H1 (cell line): ENCODE measurements around the gene CLBA1. TPM values are rescaled to one million over a fixed set of nuclear protein-coding genes. Genes with fewer than 3 reads are reported as not detected.

Source experiments
- CTCF ChIA-PET: fragments of 300-600 bp; sonication (Branson Sonifier 250); formaldehyde crosslinking; loops from one replicate; lab custom pipeline; 2021; ENCODE audit not compliant: partially characterized antibody; lab: Charles Lee
- POLR2A ChIA-PET: fragments of 300-600 bp; sonication (Branson Sonifier 250); formaldehyde crosslinking; loops from one replicate; lab custom pipeline; 2021; ENCODE audit warnings: inconsistent platforms; ENCODE audit not compliant: partially characterized antibody; lab: Charles Lee
- DNase-seq, 2 experiments: peaks; one replicate each; pipeline versions ENCODE4 v3.0.0 to v3.0.0-alpha.2; 2010 to 2022; ENCODE audit warnings: low spot score in 2 of 2, low read depth in 1 of 2, mixed read lengths in 1 of 2
- FAIRE-seq: peaks from 2 replicates; lab custom pipeline; 2011; peaks lifted over from hg19 to GRCh38; lab: Jason Lieb, UNC
- H2AFZ ChIP-seq: 2 replicates; pipeline ENCODE4 v1.8.1; 2012; ENCODE audit warnings: low read length, inconsistent platforms
- H2AK5ac ChIP-seq: 2 replicates; pipeline ENCODE4 v1.6.1; 2013; ENCODE audit warnings: low read depth, low read length
- H2BK120ac ChIP-seq: replicated peaks from 2 replicates; pipeline ENCODE3; 2013; ENCODE audit warnings: low read depth, low read length, inconsistent platforms
- H2BK12ac ChIP-seq: 2 replicates; pipeline ENCODE4 v1.6.1; 2013; ENCODE audit warnings: low read depth, low read length
- H2BK15ac ChIP-seq: 2 replicates; pipeline ENCODE4 v1.6.1; 2013; ENCODE audit warnings: low read length
- H2BK20ac ChIP-seq: 2 replicates; pipeline ENCODE4 v1.6.1; 2013; ENCODE audit warnings: low read length
- H2BK5ac ChIP-seq: 2 replicates; pipeline ENCODE4 v1.6.1; 2013; ENCODE audit warnings: low read depth, low read length
- H3K14ac ChIP-seq: 2 replicates; pipeline ENCODE4 v1.6.1; 2013; ENCODE audit warnings: inconsistent platforms; ENCODE audit not compliant: insufficient read length
- H3K18ac ChIP-seq: 2 replicates; pipeline ENCODE4 v1.6.1; 2013; ENCODE audit warnings: low read length; ENCODE audit errors: extremely low read depth
- H3K23ac ChIP-seq: 2 replicates; pipeline ENCODE4 v1.6.1; 2013; ENCODE audit warnings: inconsistent platforms; ENCODE audit not compliant: insufficient read length
- H3K23me2 ChIP-seq: 2 replicates; pipeline ENCODE4 v1.6.1; 2013; ENCODE audit warnings: low read depth, low read length
- H3K27ac ChIP-seq: 2 replicates; pipeline ENCODE4 v1.6.1; 2011; ENCODE audit warnings: low read depth, low read length, inconsistent platforms
- H3K27me3 ChIP-seq, 4 experiments: replicated peaks in 1 of 4; 1 replicate in 1 of 4; 2 replicates in 3 of 4; pipeline versions ENCODE4 v1.6.1 to v1.8.1; 2011 to 2013; ENCODE audit warnings: low read length in 3 of 4, mild to moderate bottlenecking in 3 of 4, inconsistent platforms in 2 of 4, mixed read lengths in 2 of 4, moderate library complexity in 1 of 4; ENCODE audit not compliant: control insufficient read depth in 3 of 4, insufficient read depth in 3 of 4; ENCODE audit errors: extremely low read depth in 1 of 4
- H3K36me3 ChIP-seq, 4 experiments: 2 replicates each; pipeline versions ENCODE4 v1.6.1 to v1.8.1; 2011 to 2013; ENCODE audit warnings: mild to moderate bottlenecking in 4 of 4, low read length in 3 of 4, moderate library complexity in 2 of 4, control low read depth in 1 of 4, inconsistent platforms in 1 of 4; ENCODE audit not compliant: insufficient read depth in 4 of 4, control insufficient read depth in 2 of 4
- H3K4ac ChIP-seq: replicated peaks from 2 replicates; pipeline ENCODE3; 2013; ENCODE audit warnings: low read length, low read depth, mixed read lengths, inconsistent platforms; ENCODE audit not compliant: insufficient read length
- H3K4me1 ChIP-seq, 4 experiments: replicated peaks in 1 of 4; 1 replicate in 1 of 4; 2 replicates in 3 of 4; pipeline versions ENCODE4 v1.6.1 to v1.8.1; 2011 to 2013; ENCODE audit warnings: low read length in 3 of 4, inconsistent platforms in 2 of 4, mixed read lengths in 1 of 4; ENCODE audit not compliant: insufficient read depth in 4 of 4, control insufficient read depth in 3 of 4
- H3K4me2 ChIP-seq, 2 experiments: 2 replicates each; pipeline versions ENCODE4 v1.6.1 to v1.8.1; 2011 to 2013; ENCODE audit warnings: low read depth in 2 of 2, low read length in 2 of 2, control low read depth in 1 of 2, inconsistent platforms in 1 of 2, mild to moderate bottlenecking in 1 of 2; ENCODE audit not compliant: insufficient read depth in 1 of 2
- H3K4me3 ChIP-seq, 4 experiments: fragments of 200-600, 300-600 bp in 1 of 4; sonication (generic), shearing (Covaris generic), sonication (Bioruptor Twin) in 1 of 4; 2 replicates each; pipeline versions ENCODE4 v1.5.1 to v1.8.1; 2011 to 2016; ENCODE audit warnings: low read length in 4 of 4, low read depth in 3 of 4, control low read depth in 2 of 4, inconsistent platforms in 2 of 4, mild to moderate bottlenecking in 2 of 4, mixed read lengths in 1 of 4, moderate library complexity in 1 of 4; ENCODE audit not compliant: insufficient read depth in 2 of 4; ENCODE audit errors: extremely low read depth in 1 of 4
- H3K56ac ChIP-seq: replicated peaks from 2 replicates; pipeline ENCODE3; 2013; ENCODE audit warnings: low read depth, mild to moderate bottlenecking, mixed read lengths, low read length, inconsistent platforms; ENCODE audit not compliant: insufficient read length
- H3K79me1 ChIP-seq: 2 replicates; pipeline ENCODE4 v1.6.1; 2013; ENCODE audit warnings: low read depth, low read length, control low read depth
- H3K79me2 ChIP-seq, 2 experiments: 2 replicates each; pipeline versions ENCODE4 v1.6.1 to v1.8.1; 2012 to 2013; ENCODE audit warnings: low read length in 2 of 2, mild to moderate bottlenecking in 2 of 2, inconsistent platforms in 1 of 2; ENCODE audit not compliant: insufficient read depth in 2 of 2, control insufficient read depth in 1 of 2
- H3K9ac ChIP-seq, 4 experiments: replicated peaks in 1 of 4; 1 replicate in 1 of 4; 2 replicates in 3 of 4; pipeline versions ENCODE4 v1.6.1 to v1.8.1; 2011 to 2013; ENCODE audit warnings: low read depth in 3 of 4, low read length in 3 of 4, control low read depth in 2 of 4, mild to moderate bottlenecking in 2 of 4, moderate library complexity in 2 of 4, inconsistent platforms in 1 of 4; ENCODE audit errors: extremely low read depth in 1 of 4
- H3K9me3 ChIP-seq, 2 experiments: 2 replicates each; pipeline versions ENCODE4 v1.6.1 to v1.8.1; 2012 to 2013; ENCODE audit warnings: mild to moderate bottlenecking in 2 of 2, moderate library complexity in 2 of 2, control low read depth in 1 of 2, inconsistent platforms in 1 of 2, low read depth in 1 of 2, low read length in 1 of 2, mixed read lengths in 1 of 2; ENCODE audit not compliant: insufficient read depth in 2 of 2
- H4K20me1 ChIP-seq, 2 experiments: replicated peaks in 1 of 2; 2 replicates each; pipeline versions ENCODE3 to v1.8.1; 2011 to 2013; ENCODE audit warnings: inconsistent platforms in 2 of 2, low read length in 2 of 2, mild to moderate bottlenecking in 1 of 2; ENCODE audit not compliant: insufficient read depth in 2 of 2, control insufficient read depth in 1 of 2
- H4K5ac ChIP-seq: 2 replicates; pipeline ENCODE4 v1.6.1; 2013; ENCODE audit warnings: low read length, low read depth, mixed read lengths, inconsistent platforms; ENCODE audit not compliant: insufficient read length
- H4K8ac ChIP-seq: 2 replicates; pipeline ENCODE4 v1.8.0; 2013; ENCODE audit warnings: mild to moderate bottlenecking, moderate library complexity, low read length, inconsistent platforms; ENCODE audit not compliant: insufficient read depth; ENCODE audit errors: extremely low read depth
- H4K91ac ChIP-seq: replicated peaks from 2 replicates; pipeline ENCODE3; 2013; ENCODE audit warnings: low read length, mixed read lengths, inconsistent platforms; ENCODE audit not compliant: insufficient read length
- CTBP2 ChIP-seq: IDR thresholded peaks from 2 replicates; pipeline ENCODE4 v1.7.0; 2011; ENCODE audit warnings: borderline replicate concordance, mild to moderate bottlenecking, moderate library complexity, mixed read lengths, low read length; ENCODE audit not compliant: insufficient read depth, insufficient read length
- JUN ChIP-seq: IDR thresholded peaks from 2 replicates; pipeline ENCODE4 v1.6.1; 2011; ENCODE audit warnings: low read depth, mild to moderate bottlenecking, improper control_type of control experiment, low read length
- NANOG ChIP-seq: IDR thresholded peaks from 2 replicates; pipeline ENCODE4 v1.6.1; 2011; ENCODE audit warnings: low read length, low read depth, mild to moderate bottlenecking, inconsistent platforms; ENCODE audit not compliant: insufficient read depth, poor library complexity, severe bottlenecking
- PHF8 ChIP-seq: fragments of 200-600 bp; sonication (generic); conservative IDR thresholded peaks from 2 replicates; pipeline ENCODE4 v1.7.1; 2012; ENCODE audit warnings: low read depth, mild to moderate bottlenecking, inconsistent platforms, low read length, moderate library complexity
- RAD21 ChIP-seq, 2 experiments: IDR thresholded peaks in 1 of 2; conservative IDR thresholded peaks in 1 of 2; 2 replicates each; pipeline ENCODE4 v1.6.1; 2011; ENCODE audit warnings: low read depth in 2 of 2, low read length in 2 of 2, improper control_type of control experiment in 1 of 2, inconsistent platforms in 1 of 2, mild to moderate bottlenecking in 1 of 2, moderate library complexity in 1 of 2
- RXRA ChIP-seq: IDR thresholded peaks from 2 replicates; pipeline ENCODE4 v1.6.1; 2011; ENCODE audit warnings: low read depth, mild to moderate bottlenecking, low read length, moderate library complexity; ENCODE audit not compliant: insufficient read depth
- SIRT6 ChIP-seq: IDR thresholded peaks from one replicate; pipeline ENCODE4 v1.7.1; 2012; ENCODE audit warnings: low read length, inconsistent platforms
- SIX5 ChIP-seq: IDR thresholded peaks from 2 replicates; pipeline ENCODE4 v1.6.1; 2011; ENCODE audit warnings: mild to moderate bottlenecking, low read depth, low read length
- SP1 ChIP-seq: IDR thresholded peaks from 2 replicates; pipeline ENCODE4 v1.6.1; 2011; ENCODE audit warnings: low read depth, low read length
- TAF1 ChIP-seq: IDR thresholded peaks from 2 replicates; pipeline ENCODE4 v1.6.1; 2011; ENCODE audit warnings: mild to moderate bottlenecking, low read depth, low read length
- TCF12 ChIP-seq: IDR thresholded peaks from 2 replicates; pipeline ENCODE4 v1.6.1; 2011; ENCODE audit warnings: low read depth, mild to moderate bottlenecking, low read length
- ZNF274 ChIP-seq: IDR thresholded peaks from 2 replicates; pipeline ENCODE4 v1.7.0; 2012; ENCODE audit warnings: low read length, borderline replicate concordance; ENCODE audit errors: extremely low read depth
- WGBS, 2 experiments: shearing (Covaris generic) in 1 of 2; methylation state at CpG; one replicate each; pipeline versions ENCODE4 v1.1.6 to v1.1.7; 2013 to 2015; ENCODE audit warnings: low lambda C conversion rate in 2 of 2, mixed read lengths in 2 of 2, inconsistent platforms in 1 of 2, low coverage in 1 of 2, missing lambda C conversion rate in 1 of 2; ENCODE audit not compliant: insufficient replicate concordance in 2 of 2, insufficient coverage in 1 of 2, insufficient read length in 1 of 2; ENCODE audit errors: extremely low coverage in 1 of 2, missing lambda C conversion rate in 1 of 2; 5-methylcytosine and 5-hydroxymethylcytosine counted together
- polyA plus RNA-seq, 7 experiments: library from polyadenylated mRNA; depleted of rRNA in 3 of 7; stranded (reverse) in 5 of 7; unstranded in 2 of 7; fragments of >200 nt in 5 of 7; fragments of 200-250 nt in 2 of 7; gene quantifications; 1 replicate in 5 of 7; 2 replicates in 1 of 7; 4 replicates in 1 of 7; pipeline versions ENCODE4 v1.2.1 to v1.2.3, GENCODE V29; 2011 to 2013; ENCODE audit warnings: missing spikeins in 2 of 7, mixed read lengths in 2 of 7
- total RNA-seq: library from RNA; stranded (reverse); fragmentation: NEBNext Ultra II Directional; extraction: Animal tissue kit (Norgen Biotek cat#: 25700); gene quantifications from 2 replicates; pipeline ENCODE4 v1.2.1, GENCODE V29; 2021
- TF ChIP-seq, protein P1 (sequence below): IDR thresholded peaks from 2 replicates; pipeline ENCODE4 v1.6.1; 2012; ENCODE audit warnings: inconsistent platforms

The CLBA1 gene
- total and polyA plus RNA-seq, 2 of the 8 experiments (the other 6 are each of a cell fraction or from before 2014, with no cell fraction given): 1.6 to 2.4 TPM

DNA sequence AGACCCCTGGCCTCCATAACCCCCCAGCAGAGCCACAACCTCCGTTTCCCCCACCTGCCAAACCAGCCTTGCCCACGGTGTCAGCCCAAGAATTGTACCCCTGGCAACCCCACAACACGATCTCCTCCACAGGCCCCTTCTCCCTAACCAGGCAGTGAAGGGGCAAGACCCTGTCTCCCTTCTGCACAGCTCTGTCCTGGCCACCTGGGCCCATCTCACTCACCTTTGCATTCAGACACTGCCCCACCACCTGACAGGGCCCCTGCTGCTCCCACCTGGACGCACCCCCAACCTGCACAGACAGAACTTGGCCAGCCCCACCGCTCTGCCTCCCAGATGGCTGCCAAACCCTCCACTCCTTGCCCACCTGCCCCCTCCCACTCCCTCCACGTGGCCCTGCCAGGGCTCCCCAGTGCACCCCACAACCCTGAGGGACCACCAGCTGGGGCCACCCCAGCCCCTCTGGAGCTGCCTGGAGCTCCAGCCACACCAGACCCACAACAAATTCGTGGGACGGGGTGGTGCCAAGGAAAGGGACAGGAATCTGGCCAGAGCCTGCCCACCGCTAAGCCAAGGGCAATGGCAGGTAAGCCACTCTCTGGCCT, 19.2 kb upstream of the CLBA1 start:
- H3K79me2 ChIP-seq: no peaks in the 10 kb centered on the region
- H2BK15ac ChIP-seq: no peak overlapping the region
- H2AFZ ChIP-seq: no peak overlapping the region
- H3K23me2 ChIP-seq: peaks cover 5% of the 10 kb centered on the region
- no peak overlapping the region for H2AK5ac ChIP-seq
- peak overlapping the region; percentile 85 for H4K91ac ChIP-seq
- POLR2A ChIA-PET: no interaction called here
- H3K4me1 ChIP-seq: peaks cover 0 to 25% (median 15%) of the 10 kb centered on the region in 4 experiments; a peak in 6 of 7 replicates
- peaks cover 0 to 13% (median 6%) of the 10 kb centered on the region in 4 experiments; a peak in 3 of 7 replicates for H3K27me3 ChIP-seq
- H3K18ac ChIP-seq: no peak overlapping the region
- H2BK120ac ChIP-seq: no peak overlapping the region
- no peak overlapping the region for H3K14ac ChIP-seq
- no peak overlapping the region for H3K23ac ChIP-seq
- 93% methylated on average over 9 of the region's 9 CpGs; no CpG with 5 or more reads in 1 of the 2 experiments for WGBS, 2 experiments
- H3K56ac ChIP-seq: no peak overlapping the region
- no peaks in the 10 kb centered on the region for H3K79me1 ChIP-seq
- H3K36me3 ChIP-seq: no peaks in the 10 kb centered on the region
- FAIRE-seq (no peak), DNase-seq (no peak)
- no peak overlapping the region for H4K8ac ChIP-seq
- H3K4me2 ChIP-seq: no peak overlapping the region; a peak in 1 of 4 replicates
- H3K9me3 ChIP-seq: no peaks in the 10 kb centered on the region
- no peak overlapping the region for H4K5ac ChIP-seq
- no peaks in the 10 kb centered on the region for H4K20me1 ChIP-seq
- H3K4ac ChIP-seq: no peak overlapping the region
- H2BK5ac ChIP-seq: no peak overlapping the region
- H3K4me3 ChIP-seq: no peak overlapping the region
- H3K27ac ChIP-seq: no peak overlapping the region
- H2BK20ac ChIP-seq: no peak overlapping the region
- H3K9ac ChIP-seq: no peak overlapping the region
- no peak overlapping the region for H2BK12ac ChIP-seq
- CTCF ChIA-PET: interaction anchor here (1.7 to 11.5 kb wide), 3 partner anchors 13 to 78 kb away, joined by 5 to 161 read pairs (median 8); no protein-coding TSS in a partner anchor
- no peak for TF ChIP-seq PHF8
- no peak for TF ChIP-seq SIX5
- no peak for TF ChIP-seq RXRA
- TF ChIP-seq TCF12: no peak
- TF ChIP-seq, protein P1, sequence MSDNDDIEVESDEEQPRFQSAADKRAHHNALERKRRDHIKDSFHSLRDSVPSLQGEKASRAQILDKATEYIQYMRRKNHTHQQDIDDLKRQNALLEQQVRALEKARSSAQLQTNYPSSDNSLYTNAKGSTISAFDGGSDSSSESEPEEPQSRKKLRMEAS: no peak
- TF ChIP-seq SIRT6: no peak
- no peak for TF ChIP-seq NANOG
- TF ChIP-seq CTBP2: no peak
- no peak for TF ChIP-seq RAD21 (IDR thresholded peaks at IDR 0.05 in 1 of 2, conservative IDR thresholded peaks at IDR 0.05 in 1 of 2; ENCODE audit: low read depth in 2 of 2, low read length in 2 of 2)
- no peak for TF ChIP-seq TAF1
- TF ChIP-seq JUN: no peak
- no peak for TF ChIP-seq ZNF274
- TF ChIP-seq SP1: no peak
